Measurements from ENCODE around the gene SOX14.

SOX14 gene

DNA sequence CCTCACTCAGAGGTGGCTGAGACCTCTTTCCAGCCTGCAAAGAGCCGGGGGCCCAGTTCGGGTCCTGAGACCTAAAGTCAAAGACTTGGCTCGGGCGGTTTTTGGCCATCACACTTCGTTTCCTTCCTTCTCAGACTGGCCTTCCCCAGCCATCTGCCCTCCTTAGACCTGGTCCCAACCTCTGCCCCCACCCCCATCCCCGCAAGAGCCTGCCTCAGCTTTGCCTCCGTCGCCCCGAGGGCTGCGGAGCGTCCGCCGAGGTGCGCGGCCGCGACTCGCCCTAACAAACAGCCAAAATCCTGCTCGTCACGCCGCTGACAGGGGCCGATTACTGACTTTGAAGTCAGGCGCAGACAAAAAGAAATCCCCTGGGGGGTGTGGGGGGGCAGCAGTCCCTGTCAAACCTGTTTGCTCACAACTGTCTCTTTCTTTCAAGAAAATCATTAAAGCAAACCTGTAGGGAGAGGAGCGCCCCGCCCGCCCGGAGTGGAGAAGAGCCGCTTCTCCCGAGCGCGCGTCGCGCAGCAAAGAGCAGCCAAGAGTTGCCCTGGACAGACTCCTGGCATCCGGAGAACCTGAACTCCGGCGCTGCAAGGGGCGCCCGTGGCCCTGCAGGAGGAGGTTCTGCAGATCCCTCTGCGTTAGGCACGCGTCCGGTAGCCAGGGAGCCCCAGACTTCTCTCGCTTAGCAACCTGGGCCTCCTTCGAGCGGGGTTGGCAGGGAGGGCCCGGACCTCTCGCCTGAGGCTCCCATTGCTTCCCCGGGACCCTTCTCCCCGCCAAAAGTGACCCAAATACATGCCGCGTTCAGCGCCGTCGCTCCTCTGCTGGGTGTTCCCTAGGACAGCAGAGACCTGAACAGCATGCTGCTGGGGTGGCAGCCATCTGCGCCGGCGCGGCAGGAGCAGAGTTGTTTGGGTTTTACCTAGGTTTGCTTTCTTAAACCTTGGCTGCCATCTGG is 4.5 kb downstream of the SOX14 start:
- no peak for DNase-seq (ENCODE audit: low read depth, low spot score)

DNA sequence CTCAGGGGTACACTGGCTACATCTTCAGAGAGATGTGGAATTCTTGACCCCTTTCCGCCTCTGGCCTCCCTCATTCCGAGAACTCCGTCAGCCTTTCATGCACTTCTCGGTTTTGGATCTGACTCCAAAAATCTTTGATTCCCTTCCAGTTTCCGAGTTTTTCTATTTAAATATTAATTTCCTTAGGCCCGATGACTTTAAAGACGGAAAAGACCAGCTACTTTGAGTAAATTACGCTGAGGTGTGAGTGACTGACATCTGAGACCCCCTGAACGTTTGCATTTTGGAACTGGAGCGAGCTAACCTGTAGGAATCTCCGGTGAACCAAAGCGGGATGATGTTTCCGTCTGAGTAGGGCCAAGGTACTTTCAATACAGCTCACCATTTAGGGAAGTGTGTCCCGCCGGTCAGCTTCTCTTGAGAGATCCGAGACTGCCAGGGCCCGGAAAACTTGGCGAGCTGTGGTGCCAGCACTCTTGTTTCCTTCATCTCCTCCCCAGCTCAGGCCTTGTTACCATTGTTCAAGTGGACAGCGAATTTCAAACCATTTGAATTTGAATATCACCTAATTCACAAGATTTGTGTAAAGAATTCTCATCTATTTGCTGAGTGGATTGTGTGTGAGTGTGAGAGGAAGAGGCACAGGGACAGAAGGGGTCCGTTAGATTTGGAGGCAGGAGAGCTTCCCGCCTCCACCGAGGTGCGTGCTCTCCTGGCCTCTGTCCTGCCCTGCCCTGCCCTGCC is 5.4 kb downstream of the SOX14 start:
- no peak for DNase-seq (ENCODE audit: low read depth, low spot score)

DNA sequence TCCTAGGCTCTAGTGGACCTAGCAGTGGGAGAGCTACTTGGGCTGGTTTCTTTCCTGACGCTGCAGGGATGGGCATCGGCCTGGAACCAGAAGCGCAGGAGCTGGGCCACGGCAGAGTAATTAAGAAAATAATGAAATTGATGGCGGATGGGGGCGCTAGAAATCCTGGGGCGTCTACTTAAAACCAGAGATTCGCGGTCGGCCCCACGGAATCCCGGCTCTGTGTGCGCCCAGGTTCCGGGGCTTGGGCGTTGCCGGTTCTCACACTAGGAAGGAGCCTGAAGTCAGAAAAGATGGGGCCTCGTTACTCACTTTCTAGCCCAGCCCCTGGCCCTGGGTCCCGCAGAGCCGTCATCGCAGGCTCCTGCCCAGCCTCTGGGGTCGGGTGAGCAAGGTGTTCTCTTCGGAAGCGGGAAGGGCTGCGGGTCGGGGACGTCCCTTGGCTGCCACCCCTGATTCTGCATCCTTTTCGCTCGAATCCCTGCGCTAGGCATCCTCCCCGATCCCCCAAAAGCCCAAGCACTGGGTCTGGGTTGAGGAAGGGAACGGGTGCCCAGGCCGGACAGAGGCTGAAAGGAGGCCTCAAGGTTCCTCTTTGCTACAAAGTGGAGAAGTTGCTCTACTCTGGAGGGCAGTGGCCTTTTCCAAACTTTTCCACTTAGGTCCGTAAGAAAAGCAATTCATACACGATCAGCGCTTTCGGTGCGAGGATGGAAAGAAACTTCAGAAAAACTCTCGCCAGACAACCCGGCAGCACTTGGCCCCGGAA is 6.1 kb downstream of the SOX14 start:
- DNase-seq (ENCODE audit: low read depth, low spot score), result no peak

DNA sequence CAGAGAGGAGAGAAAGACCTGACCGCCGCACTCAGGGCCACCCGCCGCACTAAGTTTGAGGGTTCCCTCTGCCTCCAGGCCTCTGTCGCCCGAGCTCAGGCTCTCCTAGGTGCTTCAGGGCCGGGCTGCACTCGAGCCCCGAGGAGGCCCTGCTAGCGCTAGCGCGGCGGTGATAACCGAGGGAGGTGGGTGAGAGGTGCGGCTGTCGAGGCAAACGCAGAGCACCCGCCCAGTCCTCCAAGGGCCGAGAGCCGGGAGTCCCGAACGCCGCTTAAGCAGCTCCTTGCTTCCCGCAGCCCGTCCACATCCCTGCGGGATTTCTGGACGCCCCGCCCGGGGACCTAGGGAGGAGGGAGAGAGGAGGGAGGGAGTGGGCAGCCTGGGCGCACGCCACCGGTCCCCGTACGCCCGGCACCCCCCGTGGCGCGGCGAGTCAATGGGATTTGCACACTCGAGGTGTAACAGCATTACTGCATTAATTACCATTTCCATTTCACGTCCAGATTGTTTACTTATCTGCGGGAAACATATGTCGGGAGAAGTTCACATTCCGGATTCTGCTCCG is 6.8 kb downstream of the SOX14 start:
- DNase-seq (ENCODE audit: low read depth, low spot score), result no peak

DNA sequence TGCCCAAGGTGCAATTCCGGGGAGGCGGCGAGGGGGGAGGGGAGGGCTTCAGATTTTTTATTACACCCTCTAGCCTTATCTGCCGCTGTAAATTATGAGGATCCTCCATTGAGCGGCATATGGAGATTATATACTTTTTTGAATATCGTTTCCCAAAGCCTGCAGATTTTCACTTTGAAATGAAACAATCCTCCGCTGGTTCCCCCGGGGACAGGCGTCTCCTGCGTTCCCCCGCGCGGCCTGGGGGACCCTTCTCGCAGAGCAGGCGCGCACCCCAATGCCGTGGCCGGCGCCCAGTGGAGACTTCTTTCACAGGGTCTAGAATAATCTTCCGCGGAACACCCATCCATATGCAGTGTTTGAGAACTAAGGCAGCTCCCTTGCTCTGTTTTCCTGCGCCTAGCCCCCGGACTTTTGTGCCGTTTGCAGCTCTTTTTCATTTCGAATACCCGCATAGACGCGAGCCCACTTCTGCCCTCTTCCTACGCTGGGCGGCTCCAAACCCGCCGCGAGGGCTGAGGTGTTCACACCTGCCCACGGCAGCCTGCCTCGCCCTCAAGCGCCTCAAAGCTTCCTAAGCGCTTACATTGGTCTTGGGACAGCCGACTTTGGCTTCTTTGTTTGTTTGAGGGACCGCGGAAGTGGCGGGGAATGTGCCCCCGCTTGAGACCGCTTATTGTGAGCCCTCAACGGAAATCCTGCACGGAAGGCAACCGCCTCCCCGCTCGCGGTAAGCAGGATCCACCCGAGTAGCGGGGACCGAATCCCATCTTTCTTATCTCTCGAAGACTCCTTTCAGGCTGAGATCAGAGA is 7.5 kb downstream of the SOX14 start:
- DNase-seq (ENCODE audit: low read depth, low spot score), result no peak

DNA sequence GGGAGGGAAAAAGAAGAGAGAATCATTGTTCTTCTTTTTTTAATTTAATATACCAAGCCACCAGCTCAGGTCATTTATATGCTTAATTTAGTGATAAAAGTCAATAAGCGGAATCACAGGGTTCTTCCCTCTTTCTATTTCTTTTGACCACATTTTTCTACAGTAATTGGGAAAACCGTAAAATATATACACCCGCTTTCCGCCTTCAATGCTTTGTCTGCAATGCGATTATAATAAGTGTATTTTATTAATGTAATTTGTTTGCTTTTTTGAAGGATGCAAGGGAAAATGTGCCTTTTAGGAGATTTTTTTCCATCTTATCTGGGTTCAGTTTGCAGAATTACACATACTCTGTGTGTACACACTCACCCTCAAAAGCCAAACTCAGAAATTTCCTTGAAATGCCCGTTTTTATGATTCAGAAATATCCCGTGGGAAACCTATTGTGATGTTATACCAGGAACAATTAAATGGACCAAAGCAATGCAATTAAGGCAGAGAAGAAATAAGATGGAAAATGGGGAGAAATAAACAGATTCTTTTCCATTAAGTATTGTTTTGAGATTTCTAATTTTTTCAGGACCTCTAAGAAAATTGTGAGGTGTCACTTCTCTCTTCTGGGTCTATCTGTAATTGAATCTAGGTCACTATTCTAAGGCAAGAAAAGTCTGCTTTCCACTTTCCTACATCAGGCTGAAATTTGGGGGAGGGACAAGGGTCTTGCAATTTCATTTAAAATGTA is 8.3 kb downstream of the SOX14 start:
- DNase-seq (ENCODE audit: low read depth, low spot score), result no peak

DNA sequence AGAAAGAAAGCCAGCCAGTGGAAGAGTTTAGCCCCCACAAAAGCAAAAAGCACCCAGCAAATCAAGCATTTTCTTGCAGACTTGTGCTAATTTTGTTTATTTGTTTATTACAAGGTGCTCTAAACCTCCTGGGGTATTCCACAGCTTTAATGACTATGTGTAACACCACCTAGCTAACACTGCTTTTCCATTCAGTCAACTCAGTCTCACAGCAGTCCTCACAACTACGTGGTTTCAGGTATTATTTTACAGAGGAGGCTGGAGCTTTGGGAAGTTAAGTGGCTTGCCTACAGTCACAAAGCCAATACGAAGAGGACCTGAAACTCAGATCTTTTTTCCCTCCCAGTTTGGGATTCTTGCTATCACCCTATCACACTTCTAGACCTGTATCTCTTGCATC is 14.8 kb downstream of the SOX14 start:
- no peak for DNase-seq (ENCODE audit: low read depth, low spot score)

DNA sequence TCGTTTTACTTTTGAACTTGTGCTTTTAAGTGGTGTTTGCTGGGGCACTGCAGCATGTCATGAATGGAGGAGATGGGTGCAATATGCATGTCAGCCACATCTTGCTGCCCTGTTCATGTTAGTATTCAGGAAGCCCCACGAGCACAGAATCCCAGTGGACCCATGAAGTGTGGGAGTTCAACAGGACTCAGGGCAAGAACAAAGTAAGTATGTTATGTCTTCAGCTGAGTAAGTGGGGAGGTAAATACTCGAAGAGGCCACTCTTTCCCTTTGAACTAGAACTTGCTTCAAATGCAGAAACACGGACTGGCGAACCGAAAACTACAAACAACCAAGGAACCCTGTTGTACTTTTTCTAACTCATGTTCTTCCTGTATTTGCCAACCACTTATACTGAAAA is 23.4 kb downstream of the SOX14 start:
- no peak for DNase-seq (ENCODE audit: low read depth, low spot score)

DNA sequence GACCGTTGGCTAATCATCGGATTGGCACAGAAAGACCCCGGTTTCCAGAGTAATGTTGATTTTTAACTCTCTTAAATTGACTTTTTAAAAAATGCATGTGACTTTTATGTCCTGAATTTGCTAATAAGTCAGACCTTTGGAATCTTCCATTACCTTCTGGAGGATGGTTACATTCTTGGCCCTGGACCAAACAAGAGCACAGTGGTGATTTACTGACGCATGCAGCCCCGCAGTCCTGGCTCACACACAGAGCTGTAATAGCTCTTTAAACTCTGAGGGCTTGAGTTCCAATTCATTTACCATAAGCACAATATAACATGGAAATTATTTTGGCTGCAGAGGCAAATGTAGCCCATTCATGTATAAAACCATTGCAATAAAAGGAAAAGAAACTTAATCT is 25.1 kb downstream of the SOX14 start:
- no peak for DNase-seq (ENCODE audit: low read depth, low spot score)

DNA sequence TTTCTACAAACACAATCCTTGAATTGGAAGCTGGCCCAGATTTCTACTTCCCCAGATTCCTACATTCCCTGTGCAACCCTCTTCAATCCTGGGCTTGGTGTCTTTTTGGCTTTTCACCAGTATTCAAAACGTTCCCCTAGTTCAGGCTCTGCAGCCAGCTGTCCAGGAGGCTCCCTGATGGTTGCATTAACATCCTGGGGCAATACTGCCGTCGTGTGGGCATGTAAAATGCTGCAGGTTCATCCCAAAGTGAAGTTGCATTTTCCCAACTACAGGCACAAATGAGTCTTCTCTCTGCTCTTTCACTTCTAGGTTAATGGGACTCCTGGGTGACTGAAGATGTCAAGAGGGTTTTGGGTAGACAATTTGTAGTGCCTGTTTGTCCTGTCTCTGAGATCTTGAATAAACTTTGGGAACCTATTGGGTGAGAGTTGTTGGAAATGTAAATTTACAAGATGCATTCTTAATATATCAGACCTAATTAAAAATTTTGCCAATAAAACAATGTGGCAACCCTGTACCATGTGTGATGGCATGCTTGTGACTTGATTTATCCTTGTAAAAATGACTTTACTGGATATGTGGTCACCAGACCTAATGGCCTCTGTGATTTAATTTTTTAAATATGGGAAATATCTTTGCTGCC is 28.6 kb downstream of the SOX14 start:
- DNase-seq (ENCODE audit: low read depth, low spot score), result no peak

DNA sequence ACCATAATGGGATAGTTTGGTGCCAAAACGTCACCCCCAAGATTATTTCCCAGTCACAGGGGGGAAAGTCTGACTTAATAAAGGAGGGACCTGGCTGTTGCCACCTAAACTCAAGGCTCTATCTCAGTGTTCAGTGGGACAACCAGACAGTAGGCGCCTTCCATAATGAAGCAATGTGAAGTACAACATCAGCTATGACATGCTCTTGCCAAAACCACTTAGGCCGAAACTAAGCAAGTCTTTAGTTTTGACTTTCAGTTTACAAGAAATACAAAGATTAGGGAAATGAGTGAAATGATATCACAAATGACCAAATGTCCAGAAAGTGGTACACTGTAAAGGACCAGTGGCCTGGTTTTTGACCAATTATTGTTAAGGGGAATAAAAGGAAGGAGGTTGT is 32.9 kb downstream of the SOX14 start:
- no peak for DNase-seq (ENCODE audit: low read depth, low spot score)

DNA sequence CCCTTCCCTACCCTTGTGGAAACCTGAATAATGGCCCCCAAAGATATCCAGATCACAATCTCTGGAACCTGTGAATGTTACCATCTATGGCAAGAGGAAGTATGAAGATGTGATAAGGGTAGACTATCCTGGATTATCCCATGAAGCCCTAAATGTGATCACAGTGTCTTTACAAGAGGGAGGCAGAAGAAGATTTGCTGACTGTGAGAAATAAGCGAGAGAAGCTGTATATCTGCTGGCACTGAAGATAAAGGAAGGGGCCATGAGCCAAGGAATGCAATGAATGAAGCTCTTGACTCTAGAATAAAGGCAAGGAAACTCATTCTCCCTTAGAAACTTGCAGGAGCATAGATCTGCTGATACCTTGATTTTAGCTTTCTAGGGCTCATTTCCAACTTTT is 39.1 kb downstream of the SOX14 start:
- no peak for DNase-seq (ENCODE audit: low read depth, low spot score)

DNA sequence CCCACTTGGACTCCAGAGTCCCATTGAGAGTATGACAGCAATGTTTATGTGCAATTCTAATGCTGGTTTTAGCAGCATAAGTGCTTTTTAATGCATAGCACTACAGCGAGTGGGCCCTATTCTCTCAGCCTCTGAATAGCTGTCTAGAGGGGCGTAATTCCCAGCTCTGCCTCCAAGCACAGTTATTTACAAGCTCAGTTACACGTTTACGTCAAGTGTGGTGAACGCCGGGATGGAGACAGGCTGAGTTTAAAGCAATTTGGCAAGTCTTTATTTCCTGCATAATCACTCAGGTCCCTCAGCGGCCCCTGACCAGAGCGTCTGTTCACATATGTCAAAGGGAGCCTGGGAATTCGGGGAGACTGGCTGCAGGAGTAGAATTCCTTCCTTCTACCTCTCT is 43.9 kb downstream of the SOX14 start:
- no peak for DNase-seq (ENCODE audit: low read depth, low spot score)

DNA sequence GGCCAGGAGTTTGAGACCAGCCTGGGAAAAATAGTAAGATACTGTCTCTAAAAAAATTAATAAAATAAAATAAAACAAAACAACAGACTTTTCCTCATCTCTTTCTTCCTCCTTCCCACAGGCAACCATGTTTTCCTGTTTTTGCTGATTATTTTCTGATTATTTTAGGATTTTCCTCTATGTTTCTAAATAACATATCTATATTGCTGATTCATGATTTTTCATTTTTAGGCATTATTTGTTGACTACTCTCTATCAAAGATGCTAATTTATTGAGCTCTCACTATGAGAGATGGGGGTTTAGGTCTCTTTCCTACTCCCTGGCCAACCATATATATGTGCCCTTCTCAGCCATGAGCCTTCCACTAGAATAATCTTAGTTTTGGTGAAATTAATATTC is 45.4 kb downstream of the SOX14 start:
- DNase-seq (ENCODE audit: low read depth, low spot score), result no peak

DNA sequence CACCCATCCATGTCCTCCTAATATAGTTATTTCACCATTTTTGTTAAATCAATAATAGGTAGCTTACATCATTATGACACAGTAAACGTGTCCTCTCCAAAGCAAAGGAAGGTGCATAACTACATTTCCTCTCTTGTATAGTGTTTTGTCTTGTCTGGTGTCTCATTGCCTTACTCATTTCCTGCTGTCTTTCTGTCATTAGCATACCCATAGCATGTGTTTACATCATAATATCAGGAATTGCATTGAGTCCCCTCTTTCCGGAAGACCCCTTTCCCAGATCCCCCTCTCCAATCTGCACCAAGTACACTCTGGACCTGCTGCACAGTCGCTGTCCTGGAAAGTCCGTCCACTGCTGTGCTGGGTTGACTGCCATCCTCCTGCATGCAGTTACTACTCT is 47.9 kb downstream of the SOX14 start:
- DNase-seq (ENCODE audit: low read depth, low spot score), result no peak

DNA sequence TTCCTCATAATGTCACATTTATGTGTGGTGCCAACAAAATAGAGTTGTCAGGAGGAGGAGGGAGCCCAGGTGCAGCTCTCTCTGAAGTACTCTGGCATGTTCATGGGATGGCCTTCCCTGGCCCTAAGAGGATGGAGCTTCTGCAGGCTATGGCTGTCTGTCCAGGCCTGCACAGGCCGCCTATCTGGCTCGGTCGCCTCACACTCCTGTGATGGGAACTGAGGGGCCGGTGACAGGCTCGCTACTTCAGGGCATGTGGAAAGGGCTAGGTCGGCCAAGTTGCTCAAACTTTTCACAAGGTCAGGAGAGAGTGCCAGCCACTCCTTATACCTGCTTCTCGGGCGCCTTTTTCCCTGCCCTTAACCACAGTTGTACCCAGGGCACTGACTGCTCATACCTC is 51.1 kb downstream of the SOX14 start:
- DNase-seq (ENCODE audit: low read depth, low spot score), result no peak
